H1 (cell line): ENCODE data around the gene SULF2. TPM values are rescaled to one million over a fixed set of nuclear protein-coding genes. Genes with fewer than 3 reads are reported as not detected.

Experiments
- CTCF ChIA-PET: fragments of 300-600 bp; sonication (Branson Sonifier 250); formaldehyde crosslinking; loops from one replicate; lab custom pipeline; 2021; ENCODE audit not compliant: partially characterized antibody; lab: Charles Lee
- POLR2A ChIA-PET: fragments of 300-600 bp; sonication (Branson Sonifier 250); formaldehyde crosslinking; loops from one replicate; lab custom pipeline; 2021; ENCODE audit warnings: inconsistent platforms; ENCODE audit not compliant: partially characterized antibody; lab: Charles Lee
- DNase-seq, 2 experiments: peaks; one replicate each; pipeline versions ENCODE4 v3.0.0 to v3.0.0-alpha.2; 2010 to 2022; ENCODE audit warnings: low spot score in 2 of 2, low read depth in 1 of 2, mixed read lengths in 1 of 2
- FAIRE-seq: peaks from 2 replicates; lab custom pipeline; 2011; peaks lifted over from hg19 to GRCh38; lab: Jason Lieb, UNC
- H2AFZ ChIP-seq: 2 replicates; pipeline ENCODE4 v1.8.1; 2012; ENCODE audit warnings: low read length, inconsistent platforms
- H2AK5ac ChIP-seq: 2 replicates; pipeline ENCODE4 v1.6.1; 2013; ENCODE audit warnings: low read depth, low read length
- H2BK120ac ChIP-seq: replicated peaks from 2 replicates; pipeline ENCODE3; 2013; ENCODE audit warnings: low read depth, low read length, inconsistent platforms
- H2BK12ac ChIP-seq: 2 replicates; pipeline ENCODE4 v1.6.1; 2013; ENCODE audit warnings: low read depth, low read length
- H2BK15ac ChIP-seq: 2 replicates; pipeline ENCODE4 v1.6.1; 2013; ENCODE audit warnings: low read length
- H2BK20ac ChIP-seq: 2 replicates; pipeline ENCODE4 v1.6.1; 2013; ENCODE audit warnings: low read length
- H2BK5ac ChIP-seq: 2 replicates; pipeline ENCODE4 v1.6.1; 2013; ENCODE audit warnings: low read depth, low read length
- H3K14ac ChIP-seq: 2 replicates; pipeline ENCODE4 v1.6.1; 2013; ENCODE audit warnings: inconsistent platforms; ENCODE audit not compliant: insufficient read length
- H3K18ac ChIP-seq: 2 replicates; pipeline ENCODE4 v1.6.1; 2013; ENCODE audit warnings: low read length; ENCODE audit errors: extremely low read depth
- H3K23ac ChIP-seq: 2 replicates; pipeline ENCODE4 v1.6.1; 2013; ENCODE audit warnings: inconsistent platforms; ENCODE audit not compliant: insufficient read length
- H3K23me2 ChIP-seq: 2 replicates; pipeline ENCODE4 v1.6.1; 2013; ENCODE audit warnings: low read depth, low read length
- H3K27ac ChIP-seq: 2 replicates; pipeline ENCODE4 v1.6.1; 2011; ENCODE audit warnings: low read depth, low read length, inconsistent platforms
- H3K27me3 ChIP-seq, 4 experiments: replicated peaks in 1 of 4; 1 replicate in 1 of 4; 2 replicates in 3 of 4; pipeline versions ENCODE4 v1.6.1 to v1.8.1; 2011 to 2013; ENCODE audit warnings: low read length in 3 of 4, mild to moderate bottlenecking in 3 of 4, inconsistent platforms in 2 of 4, mixed read lengths in 2 of 4, moderate library complexity in 1 of 4; ENCODE audit not compliant: control insufficient read depth in 3 of 4, insufficient read depth in 3 of 4; ENCODE audit errors: extremely low read depth in 1 of 4
- H3K36me3 ChIP-seq, 4 experiments: 2 replicates each; pipeline versions ENCODE4 v1.6.1 to v1.8.1; 2011 to 2013; ENCODE audit warnings: mild to moderate bottlenecking in 4 of 4, low read length in 3 of 4, moderate library complexity in 2 of 4, control low read depth in 1 of 4, inconsistent platforms in 1 of 4; ENCODE audit not compliant: insufficient read depth in 4 of 4, control insufficient read depth in 2 of 4
- H3K4ac ChIP-seq: replicated peaks from 2 replicates; pipeline ENCODE3; 2013; ENCODE audit warnings: low read length, low read depth, mixed read lengths, inconsistent platforms; ENCODE audit not compliant: insufficient read length
- H3K4me1 ChIP-seq, 4 experiments: replicated peaks in 1 of 4; 1 replicate in 1 of 4; 2 replicates in 3 of 4; pipeline versions ENCODE4 v1.6.1 to v1.8.1; 2011 to 2013; ENCODE audit warnings: low read length in 3 of 4, inconsistent platforms in 2 of 4, mixed read lengths in 1 of 4; ENCODE audit not compliant: insufficient read depth in 4 of 4, control insufficient read depth in 3 of 4
- H3K4me2 ChIP-seq, 2 experiments: 2 replicates each; pipeline versions ENCODE4 v1.6.1 to v1.8.1; 2011 to 2013; ENCODE audit warnings: low read depth in 2 of 2, low read length in 2 of 2, control low read depth in 1 of 2, inconsistent platforms in 1 of 2, mild to moderate bottlenecking in 1 of 2; ENCODE audit not compliant: insufficient read depth in 1 of 2
- H3K4me3 ChIP-seq, 4 experiments: fragments of 200-600, 300-600 bp in 1 of 4; sonication (generic), shearing (Covaris generic), sonication (Bioruptor Twin) in 1 of 4; 2 replicates each; pipeline versions ENCODE4 v1.5.1 to v1.8.1; 2011 to 2016; ENCODE audit warnings: low read length in 4 of 4, low read depth in 3 of 4, control low read depth in 2 of 4, inconsistent platforms in 2 of 4, mild to moderate bottlenecking in 2 of 4, mixed read lengths in 1 of 4, moderate library complexity in 1 of 4; ENCODE audit not compliant: insufficient read depth in 2 of 4; ENCODE audit errors: extremely low read depth in 1 of 4
- H3K56ac ChIP-seq: replicated peaks from 2 replicates; pipeline ENCODE3; 2013; ENCODE audit warnings: low read depth, mild to moderate bottlenecking, mixed read lengths, low read length, inconsistent platforms; ENCODE audit not compliant: insufficient read length
- H3K79me1 ChIP-seq: 2 replicates; pipeline ENCODE4 v1.6.1; 2013; ENCODE audit warnings: low read depth, low read length, control low read depth
- H3K79me2 ChIP-seq, 2 experiments: 2 replicates each; pipeline versions ENCODE4 v1.6.1 to v1.8.1; 2012 to 2013; ENCODE audit warnings: low read length in 2 of 2, mild to moderate bottlenecking in 2 of 2, inconsistent platforms in 1 of 2; ENCODE audit not compliant: insufficient read depth in 2 of 2, control insufficient read depth in 1 of 2
- H3K9ac ChIP-seq, 4 experiments: replicated peaks in 1 of 4; 1 replicate in 1 of 4; 2 replicates in 3 of 4; pipeline versions ENCODE4 v1.6.1 to v1.8.1; 2011 to 2013; ENCODE audit warnings: low read depth in 3 of 4, low read length in 3 of 4, control low read depth in 2 of 4, mild to moderate bottlenecking in 2 of 4, moderate library complexity in 2 of 4, inconsistent platforms in 1 of 4; ENCODE audit errors: extremely low read depth in 1 of 4
- H3K9me3 ChIP-seq, 2 experiments: 2 replicates each; pipeline versions ENCODE4 v1.6.1 to v1.8.1; 2012 to 2013; ENCODE audit warnings: mild to moderate bottlenecking in 2 of 2, moderate library complexity in 2 of 2, control low read depth in 1 of 2, inconsistent platforms in 1 of 2, low read depth in 1 of 2, low read length in 1 of 2, mixed read lengths in 1 of 2; ENCODE audit not compliant: insufficient read depth in 2 of 2
- H4K20me1 ChIP-seq, 2 experiments: replicated peaks in 1 of 2; 2 replicates each; pipeline versions ENCODE3 to v1.8.1; 2011 to 2013; ENCODE audit warnings: inconsistent platforms in 2 of 2, low read length in 2 of 2, mild to moderate bottlenecking in 1 of 2; ENCODE audit not compliant: insufficient read depth in 2 of 2, control insufficient read depth in 1 of 2
- H4K5ac ChIP-seq: 2 replicates; pipeline ENCODE4 v1.6.1; 2013; ENCODE audit warnings: low read length, low read depth, mixed read lengths, inconsistent platforms; ENCODE audit not compliant: insufficient read length
- H4K8ac ChIP-seq: 2 replicates; pipeline ENCODE4 v1.8.0; 2013; ENCODE audit warnings: mild to moderate bottlenecking, moderate library complexity, low read length, inconsistent platforms; ENCODE audit not compliant: insufficient read depth; ENCODE audit errors: extremely low read depth
- H4K91ac ChIP-seq: replicated peaks from 2 replicates; pipeline ENCODE3; 2013; ENCODE audit warnings: low read length, mixed read lengths, inconsistent platforms; ENCODE audit not compliant: insufficient read length
- CTBP2 ChIP-seq: IDR thresholded peaks from 2 replicates; pipeline ENCODE4 v1.7.0; 2011; ENCODE audit warnings: borderline replicate concordance, mild to moderate bottlenecking, moderate library complexity, mixed read lengths, low read length; ENCODE audit not compliant: insufficient read depth, insufficient read length
- EGR1 ChIP-seq: IDR thresholded peaks from 2 replicates; pipeline ENCODE4 v1.6.1; 2011; ENCODE audit warnings: low read depth, low read length, borderline replicate concordance
- EZH2 ChIP-seq: fragments of 200-600 bp; sonication (generic); IDR thresholded peaks from 2 replicates; pipeline ENCODE4 v1.7.1; 2012; ENCODE audit warnings: low read depth, mild to moderate bottlenecking, moderate library complexity, low read length, inconsistent platforms; ENCODE audit not compliant: severe bottlenecking
- GABPA ChIP-seq: IDR thresholded peaks from 2 replicates; pipeline ENCODE4 v1.6.1; 2011; ENCODE audit warnings: mild to moderate bottlenecking, low read length, moderate library complexity, borderline replicate concordance; ENCODE audit not compliant: insufficient read depth
- GTF2F1 ChIP-seq: IDR thresholded peaks from 2 replicates; pipeline ENCODE4 v1.6.1; 2012; ENCODE audit warnings: low read depth, low read length, improper control_type of control experiment, borderline replicate concordance
- HDAC2 ChIP-seq, 2 experiments: fragments of 300-600 bp in 1 of 2; sonication (generic) in 1 of 2; IDR thresholded peaks; 2 replicates each; pipeline ENCODE4 v1.6.1; 2011 to 2012; ENCODE audit warnings: low read depth in 2 of 2, low read length in 2 of 2, mild to moderate bottlenecking in 2 of 2, moderate library complexity in 2 of 2, borderline replicate concordance in 1 of 2, inconsistent platforms in 1 of 2
- JUN ChIP-seq: IDR thresholded peaks from 2 replicates; pipeline ENCODE4 v1.6.1; 2011; ENCODE audit warnings: low read depth, mild to moderate bottlenecking, improper control_type of control experiment, low read length
- KDM5A ChIP-seq: fragments of 200-600 bp; IDR thresholded peaks from 2 replicates; pipeline ENCODE4 v1.7.1; 2012; ENCODE audit warnings: mild to moderate bottlenecking, low read length, inconsistent platforms, mixed read lengths
- MAFK ChIP-seq: IDR thresholded peaks from 2 replicates; pipeline ENCODE4 v1.6.1; 2012; ENCODE audit warnings: low read depth, mild to moderate bottlenecking, improper control_type of control experiment, low read length
- RAD21 ChIP-seq, 2 experiments: IDR thresholded peaks in 1 of 2; conservative IDR thresholded peaks in 1 of 2; 2 replicates each; pipeline ENCODE4 v1.6.1; 2011; ENCODE audit warnings: low read depth in 2 of 2, low read length in 2 of 2, improper control_type of control experiment in 1 of 2, inconsistent platforms in 1 of 2, mild to moderate bottlenecking in 1 of 2, moderate library complexity in 1 of 2
- WGBS, 2 experiments: shearing (Covaris generic) in 1 of 2; methylation state at CpG; one replicate each; pipeline versions ENCODE4 v1.1.6 to v1.1.7; 2013 to 2015; ENCODE audit warnings: low lambda C conversion rate in 2 of 2, mixed read lengths in 2 of 2, inconsistent platforms in 1 of 2, low coverage in 1 of 2, missing lambda C conversion rate in 1 of 2; ENCODE audit not compliant: insufficient replicate concordance in 2 of 2, insufficient coverage in 1 of 2, insufficient read length in 1 of 2; ENCODE audit errors: extremely low coverage in 1 of 2, missing lambda C conversion rate in 1 of 2; 5-methylcytosine and 5-hydroxymethylcytosine counted together
- polyA plus RNA-seq, 7 experiments: library from polyadenylated mRNA; depleted of rRNA in 3 of 7; stranded (reverse) in 5 of 7; unstranded in 2 of 7; fragments of >200 nt in 5 of 7; fragments of 200-250 nt in 2 of 7; gene quantifications; 1 replicate in 5 of 7; 2 replicates in 1 of 7; 4 replicates in 1 of 7; pipeline versions ENCODE4 v1.2.1 to v1.2.3, GENCODE V29; 2011 to 2013; ENCODE audit warnings: missing spikeins in 2 of 7, mixed read lengths in 2 of 7
- total RNA-seq: library from RNA; stranded (reverse); fragmentation: NEBNext Ultra II Directional; extraction: Animal tissue kit (Norgen Biotek cat#: 25700); gene quantifications from 2 replicates; pipeline ENCODE4 v1.2.1, GENCODE V29; 2021

Gene SULF2
- total and polyA plus RNA-seq, 2 of the 8 experiments (the other 6 are each of a cell fraction or from before 2014, with no cell fraction given), result 15.7 to 28.2 TPM

GRCh38 chr20:47609001-47609400 is 176.3 kb downstream of the SULF2 start:
- no peak overlapping the region for H3K4ac ChIP-seq
- H4K8ac ChIP-seq, result no peak overlapping the region
- DNase-seq (no peak), FAIRE-seq (no peak)
- H4K5ac ChIP-seq, result no peak overlapping the region
- no peak overlapping the region for H2AK5ac ChIP-seq
- H3K56ac ChIP-seq, result no peak overlapping the region
- no peak overlapping the region for H3K14ac ChIP-seq
- ChIA-PET POLR2A (no interaction called here), CTCF (interaction anchor here (1.0 to 1.2 kb wide), 5 partner anchors 9 to 88 kb away, joined by 3 to 7 read pairs (median 3); no protein-coding TSS in a partner anchor)
- H2BK20ac ChIP-seq, result no peak overlapping the region
- H3K27me3 ChIP-seq, result peaks cover 0 to 1% (median 0%) of the 10 kb centered on the region in 4 experiments; a peak in 1 of 7 replicates
- TF ChIP-seq GABPA (no peak), HDAC2 (IDR thresholded peaks at IDR 0.05; ENCODE audit: borderline replicate concordance in 1 of 2, low read depth in 2 of 2, low read length in 2 of 2) (no peak), JUN (no peak), EZH2 (no peak), KDM5A (no peak), CTBP2 (no peak), MAFK (no peak), GTF2F1 (no peak), EGR1 (no peak), RAD21 (IDR thresholded peaks at IDR 0.05 in 1 of 2, conservative IDR thresholded peaks at IDR 0.05 in 1 of 2; ENCODE audit: low read depth in 2 of 2, low read length in 2 of 2) (no peak)
- no peaks in the 10 kb centered on the region for H3K9me3 ChIP-seq
- no peak overlapping the region for H3K4me2 ChIP-seq
- no peaks in the 10 kb centered on the region for H3K23me2 ChIP-seq
- no peak overlapping the region for H2BK5ac ChIP-seq
- 89% methylated on average over 5 of the region's 5 CpGs; no CpG with 5 or more reads in 1 of the 2 experiments for WGBS, 2 experiments
- peaks cover 0 to 3% of the 10 kb centered on the region in 2 experiments; a peak in 1 of 4 replicates for H3K79me2 ChIP-seq
- no peak overlapping the region for H3K18ac ChIP-seq
- H2BK15ac ChIP-seq, result no peak overlapping the region
- no peaks in the 10 kb centered on the region; the same call in 1 of the 2 replicates for H3K79me1 ChIP-seq
- H3K36me3 ChIP-seq, result no peaks in the 10 kb centered on the region
- no peak overlapping the region for H2BK12ac ChIP-seq
- H3K4me1 ChIP-seq, result no peaks in the 10 kb centered on the region
- H4K20me1 ChIP-seq, result no peaks in the 10 kb centered on the region
- H3K9ac ChIP-seq, result no peak overlapping the region
- H2AFZ ChIP-seq, result no peak overlapping the region
- H2BK120ac ChIP-seq, result no peak overlapping the region
- H3K23ac ChIP-seq, result no peak overlapping the region
- H3K4me3 ChIP-seq, result no peak overlapping the region
- no peak overlapping the region for H3K27ac ChIP-seq
- H4K91ac ChIP-seq, result no peak overlapping the region
